Omental fat pad (tissue), 4 donors: ENCODE measurements around the gene ARHGEF17. TPM values are rescaled to one million over a fixed set of nuclear protein-coding genes. Genes with fewer than 3 reads are reported as not detected.

Experiments used
- ATAC-seq: fragments of 150-250 bp; one replicate; pipeline ENCODE4 v1.9.1; 2016; ENCODE audit warnings: mild to moderate bottlenecking, moderate library complexity; ENCODE audit not compliant: low FRiP score
- DNase-seq: peaks from one replicate; pipeline ENCODE4 v3.0.0-alpha.2; 2019; ENCODE audit warnings: low spot score
- CTCF ChIP-seq, 3 donors: fragments of 450-650 bp; IDR thresholded peaks; one replicate each; pipeline ENCODE4 v1.5.1; 2016 to 2017; ENCODE audit warnings: antibody characterized with exemption in 3 of 3, mild to moderate bottlenecking in 3 of 3, moderate library complexity in 2 of 3
- total RNA-seq, 4 donors: library from RNA; depleted of rRNA; stranded (reverse); fragments of >200 nt; gene quantifications; one replicate each; pipeline ENCODE4 v1.1.0, GENCODE V29; 2016

The ARHGEF17 gene
- total RNA-seq, 4 donors from 2014 or later: 27.3 to 80.7 (median 31.9) TPM

- no peak for ATAC-seq
- TF ChIP-seq CTCF (IDR thresholded peaks at IDR 0.05): no peak
- DNase-seq: no peak
Observed at GRCh38 chr11:73399159-73399590, 91.1 kb downstream of the ARHGEF17 start.

GRCh38 chr11:73399636-73400035 is 91.6 kb downstream of the ARHGEF17 start:
- ATAC-seq: no peak
- DNase-seq: no peak
- no peak for TF ChIP-seq CTCF (IDR thresholded peaks at IDR 0.05)

- no peak for DNase-seq
- no peak for ATAC-seq
- no peak for TF ChIP-seq CTCF (IDR thresholded peaks at IDR 0.05)
Observed at GRCh38 chr11:73400293-73400692, 92.2 kb downstream of the ARHGEF17 start.

GRCh38 chr11:73401217-73401923 is 93.3 kb downstream of the ARHGEF17 start:
- TF ChIP-seq CTCF (IDR thresholded peaks at IDR 0.05): no peak
- ATAC-seq (no peak), DNase-seq (no peak)

GRCh38 chr11:73401924-73402833 is 94.1 kb downstream of the ARHGEF17 start:
- no peak for DNase-seq
- no peak for ATAC-seq
- TF ChIP-seq CTCF (IDR thresholded peaks at IDR 0.05): no peak

- ATAC-seq (no peak), DNase-seq (no peak)
- no peak for TF ChIP-seq CTCF (IDR thresholded peaks at IDR 0.05)
Observed at GRCh38 chr11:73402834-73403185, 94.7 kb downstream of the ARHGEF17 start.
